DMS153 treated with DMSO at 0.1 percent for 48 hours (cell line): ENCODE data around the gene KLF12.
A peak's percentile ranks its signal among the peaks of the same experiment; 100 is the strongest.

Source experiments
- DNase-seq: peaks from one replicate; lab custom pipeline; 2025; ENCODE audit not compliant: unreplicated experiment; lab: John Stamatoyannopoulos, UW

Gene KLF12

GRCh38 chr13:74135326-74136083, 1.3 kb upstream of the KLF12 start:
- DNase-seq, result peak; percentile 53

DNA sequence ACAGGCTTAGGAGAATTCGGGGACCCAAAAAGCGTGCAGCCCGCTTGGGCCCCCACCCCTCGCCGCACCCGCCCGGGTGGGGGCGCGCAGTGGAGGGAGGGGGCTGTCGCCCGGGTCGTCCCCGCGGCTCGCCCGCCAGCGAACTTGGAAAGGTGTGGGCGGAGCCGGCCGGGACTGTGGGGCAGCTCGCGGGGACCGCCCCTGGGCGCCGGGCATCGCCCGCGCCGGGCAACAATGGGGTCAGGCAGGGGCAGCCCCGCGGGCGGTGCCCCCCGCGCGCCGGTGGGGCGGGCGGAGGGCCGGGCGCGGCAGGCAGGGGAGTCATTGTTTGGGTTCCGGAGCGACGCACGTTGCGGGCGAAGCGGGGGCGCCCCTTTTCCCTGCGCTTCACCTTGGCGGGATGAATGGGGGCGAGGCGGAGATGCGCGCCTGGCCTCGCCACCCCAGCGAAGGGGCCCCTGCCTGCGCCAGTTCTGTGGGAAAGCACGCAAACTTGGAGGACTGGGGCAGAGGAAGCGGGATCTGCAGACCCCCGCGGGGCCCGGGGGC, 647 bp upstream of the KLF12 start:
- DNase-seq, result peak; percentile 52

GRCh38 chr13:74133657-74134201, 475 bp downstream of the KLF12 start:
- DNase-seq, result peak; percentile 47

DNA sequence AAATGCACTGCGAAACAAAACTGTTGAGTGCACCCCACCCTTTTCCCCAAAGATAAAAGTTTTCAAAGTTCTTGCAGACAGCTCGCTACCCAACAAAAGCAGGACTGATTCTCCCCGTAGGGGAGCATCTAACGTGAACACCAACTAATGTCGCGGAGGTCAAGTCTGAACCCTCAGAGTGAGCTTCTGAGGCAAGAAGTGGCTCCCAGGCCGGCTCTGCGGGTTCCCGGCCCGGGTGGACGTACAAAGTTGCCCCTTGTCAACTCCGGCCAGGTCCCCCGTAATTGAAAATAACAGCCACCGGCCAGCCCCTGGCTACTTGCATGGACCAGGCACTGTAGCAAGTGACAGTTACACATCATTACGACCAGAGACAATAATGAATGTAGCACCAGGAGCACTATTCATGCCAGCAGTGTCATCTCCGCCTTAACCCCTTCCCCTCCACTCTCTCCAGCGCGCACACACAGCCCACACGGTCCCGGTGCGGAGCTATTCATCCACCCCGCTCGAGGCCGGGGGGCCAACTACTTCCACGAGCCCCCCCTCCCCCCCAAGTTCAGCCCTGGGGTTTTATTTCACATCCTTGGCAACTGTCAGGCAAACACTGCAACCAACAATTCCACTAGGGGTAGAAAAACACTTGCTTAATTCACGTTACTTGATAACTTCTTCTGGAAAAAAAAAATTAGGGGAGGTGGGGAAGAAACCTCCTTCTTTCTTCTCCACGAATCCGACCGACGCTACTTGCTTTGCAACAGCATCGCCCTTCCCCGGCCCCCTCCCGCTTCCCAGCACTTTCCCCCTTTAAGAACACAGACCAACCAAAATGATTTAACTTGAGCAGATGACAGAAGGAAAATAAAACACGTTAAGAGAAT, 1.2 kb downstream of the KLF12 start:
- no peak for DNase-seq

GRCh38 chr13:74132152-74132775, 1.9 kb downstream of the KLF12 start:
- peak; percentile 25 for DNase-seq

DNA sequence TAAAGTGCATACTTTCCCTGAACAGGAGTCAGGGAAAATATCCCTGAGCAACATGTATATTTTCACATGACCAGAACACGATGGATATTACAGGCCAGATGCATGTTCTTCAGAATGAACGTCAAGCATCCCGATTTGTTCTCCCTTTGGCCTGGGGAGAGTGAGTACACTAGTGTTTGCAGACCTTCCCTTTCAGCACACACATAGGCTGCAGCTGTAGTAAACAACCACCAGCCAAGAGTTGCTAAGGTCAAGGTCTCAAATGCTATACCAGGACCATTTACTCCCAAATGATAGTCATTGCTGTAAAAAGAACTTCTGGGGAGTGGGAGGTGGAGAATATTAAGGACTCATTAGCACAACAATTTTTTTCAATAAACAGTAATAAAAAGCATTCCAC, 3.0 kb downstream of the KLF12 start:
- no peak for DNase-seq

DNA sequence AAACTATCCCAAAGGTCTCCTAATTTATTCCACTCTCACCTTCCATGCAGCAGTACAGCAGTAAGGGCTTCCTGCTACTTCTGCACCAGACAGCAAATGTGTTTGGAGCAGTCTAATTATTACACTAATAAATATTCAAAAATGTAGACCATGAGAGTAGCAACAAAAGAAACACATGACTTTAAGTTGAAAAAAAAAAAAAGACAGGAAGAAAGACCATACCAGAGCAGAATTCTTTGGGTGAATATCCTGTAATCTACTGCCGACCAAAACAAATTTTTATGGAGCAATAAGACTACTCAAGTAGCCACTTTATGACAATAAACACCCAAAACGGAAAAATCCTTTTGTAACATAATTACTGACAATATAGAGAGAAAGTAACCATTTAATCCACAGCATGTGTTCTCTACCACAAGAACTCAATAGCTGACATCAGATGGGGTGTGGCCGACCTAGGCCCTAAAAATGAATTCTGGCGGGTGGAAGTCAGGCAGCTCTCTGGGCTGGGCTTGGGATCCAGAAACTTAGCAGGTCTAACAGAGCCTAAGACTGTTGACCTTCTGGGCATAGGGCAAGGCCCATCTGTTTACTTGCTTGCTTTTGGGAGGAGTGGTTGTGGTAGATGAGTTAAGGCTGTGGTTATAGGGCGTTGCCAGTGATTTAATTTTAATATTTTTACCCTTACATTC, 4.6 kb downstream of the KLF12 start:
- DNase-seq, result no peak

- DNase-seq, result no peak
These were observed 5.9 kb downstream of the KLF12 start for GRCh38 chr13:74128156-74128767.

DNA sequence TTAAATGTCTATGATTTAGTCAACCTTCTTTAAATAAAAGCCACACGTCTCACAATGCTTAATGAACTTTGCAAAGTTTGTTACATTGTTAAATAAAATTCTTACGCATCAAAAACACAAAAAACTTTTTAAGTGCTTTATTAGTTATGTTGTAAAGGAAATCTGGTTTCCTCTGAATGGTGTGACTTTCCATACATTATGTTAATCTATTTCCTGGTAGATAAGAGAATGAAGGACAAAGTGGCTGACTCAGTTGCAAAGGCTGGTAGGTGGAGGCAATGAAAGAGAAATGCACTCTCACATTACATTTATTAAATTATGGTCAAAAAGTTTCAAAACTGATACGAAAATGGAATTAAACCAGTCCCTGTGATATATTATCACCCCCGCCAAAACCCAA, 15.9 kb downstream of the KLF12 start:
- no peak for DNase-seq

DNA sequence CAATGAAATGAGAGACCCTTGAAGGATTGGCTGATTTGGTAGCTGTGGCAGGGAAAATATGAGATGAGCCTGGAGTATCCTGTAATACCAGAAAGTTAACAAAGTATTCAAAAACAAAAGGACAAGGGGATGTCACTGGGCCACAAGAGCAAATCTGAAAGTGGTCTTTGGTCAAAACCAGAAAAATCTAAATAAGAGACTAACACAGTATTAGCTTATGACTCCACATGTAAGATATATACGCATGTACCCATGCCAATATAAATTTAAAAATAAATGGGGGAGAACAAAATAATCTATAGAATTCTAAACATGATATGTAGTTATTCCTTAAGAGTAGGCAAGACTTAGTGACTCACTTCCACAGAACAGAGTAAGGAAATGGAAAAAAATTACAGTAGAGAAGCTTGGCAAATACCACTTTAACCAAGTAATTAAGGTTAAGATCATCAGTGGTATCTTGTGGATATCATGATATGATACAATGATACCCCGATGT, 16.9 kb downstream of the KLF12 start:
- DNase-seq, result no peak

DNA sequence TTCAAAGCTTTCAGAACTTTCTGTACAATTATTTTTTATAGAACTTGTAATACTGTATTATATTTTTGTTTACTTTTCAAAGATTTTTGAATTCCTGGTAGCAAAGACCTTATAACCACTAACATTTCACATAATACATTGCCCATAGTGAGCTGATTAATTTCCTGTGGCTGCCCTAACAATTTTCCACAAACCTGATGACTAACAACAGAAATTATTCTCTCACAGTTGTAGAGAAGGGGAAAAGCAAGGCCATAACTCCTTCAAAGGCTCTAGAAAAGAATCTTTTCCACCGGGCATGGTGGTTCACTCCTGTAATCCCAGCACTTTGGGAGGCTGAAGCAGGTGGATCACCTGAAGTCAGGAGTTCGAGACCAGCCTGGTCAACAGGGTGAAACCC, 19.1 kb downstream of the KLF12 start:
- DNase-seq, result no peak

GRCh38 chr13:74114641-74115040, 19.6 kb downstream of the KLF12 start:
- no peak for DNase-seq

DNA sequence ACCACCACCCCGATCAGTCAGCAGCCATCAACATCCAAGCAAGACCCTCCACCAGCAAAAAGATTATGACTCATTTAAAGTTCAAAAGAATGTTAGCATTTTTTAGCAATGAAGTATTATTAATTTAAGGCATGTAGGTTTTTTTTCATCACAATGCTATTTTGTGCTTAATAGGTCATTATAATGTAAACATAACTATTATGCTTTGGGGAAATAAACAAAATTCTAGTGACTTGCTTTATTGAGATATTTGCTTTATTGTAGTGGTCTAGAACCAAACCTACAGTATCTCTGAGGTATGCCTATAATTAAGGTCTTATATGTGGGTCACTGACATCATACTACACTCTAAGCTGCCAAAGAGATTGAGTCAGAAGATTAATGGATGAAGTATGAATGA, 20.0 kb downstream of the KLF12 start:
- DNase-seq, result no peak

DNA sequence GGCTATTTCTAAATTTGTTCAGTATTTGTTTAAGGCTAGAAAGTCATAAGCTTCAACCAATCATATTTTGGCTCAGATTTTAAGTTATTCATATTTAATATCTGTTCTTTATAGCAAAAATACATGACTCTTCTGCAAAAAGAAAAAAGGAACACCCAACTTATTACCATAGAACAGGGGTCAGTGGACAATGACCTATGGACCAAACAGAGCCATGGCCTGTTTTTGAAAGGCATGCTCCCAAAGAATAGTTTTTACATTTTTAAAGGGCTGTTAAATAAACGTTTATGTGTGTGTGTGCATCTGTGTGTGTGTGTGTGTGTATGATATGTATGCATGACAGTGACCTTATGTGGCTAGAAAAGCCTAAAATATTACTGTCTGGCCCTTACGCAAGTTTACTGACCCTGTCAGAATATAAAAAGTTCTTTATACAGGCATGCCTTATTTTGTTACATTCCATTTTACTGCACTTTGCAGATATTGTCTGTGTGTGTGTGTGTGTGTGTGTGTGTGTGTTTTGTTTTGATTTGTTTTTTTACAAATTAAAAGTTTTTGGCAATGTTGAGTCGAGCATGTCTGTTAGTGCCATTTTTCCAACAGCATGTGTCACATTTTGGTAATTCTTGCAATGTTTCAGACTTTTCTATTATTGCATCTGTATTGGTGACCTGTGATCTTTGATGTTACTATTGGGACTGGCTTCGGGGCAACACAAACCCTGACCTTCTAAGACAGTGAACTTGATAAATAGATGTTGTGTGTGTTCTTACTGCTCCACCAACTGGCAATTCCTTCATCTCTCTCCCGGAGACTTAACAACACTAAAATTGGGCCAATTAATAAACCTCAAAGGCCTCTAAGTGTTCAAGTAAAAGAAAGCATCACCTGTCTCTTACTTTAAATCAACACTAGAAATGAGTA, 22.0 kb downstream of the KLF12 start:
- no peak for DNase-seq

GRCh38 chr13:74111399-74111798, 22.8 kb downstream of the KLF12 start:
- no peak for DNase-seq

DNA sequence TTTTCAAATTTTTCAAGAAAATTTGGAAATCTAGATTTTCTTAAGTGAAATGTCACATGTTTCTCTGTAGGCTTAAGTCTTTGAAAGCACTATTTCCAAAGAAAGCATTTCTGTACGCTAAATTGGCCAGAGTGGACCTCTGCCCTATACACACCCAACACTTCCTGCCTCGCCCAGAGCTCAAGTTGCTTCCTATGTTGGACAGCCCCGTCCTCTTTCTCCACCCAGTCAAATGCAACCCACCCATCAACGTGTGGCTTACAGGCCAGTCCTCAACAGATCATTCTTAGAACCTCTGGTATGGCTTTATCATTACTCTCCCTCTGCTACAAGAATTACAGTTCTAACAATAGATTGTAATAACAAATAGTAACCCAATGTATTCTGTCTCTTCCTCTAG, 24.2 kb downstream of the KLF12 start:
- DNase-seq, result no peak

GRCh38 chr13:74107598-74107997, 26.6 kb downstream of the KLF12 start:
- DNase-seq, result no peak

GRCh38 chr13:74105871-74106270, 28.3 kb downstream of the KLF12 start:
- no peak for DNase-seq

DNA sequence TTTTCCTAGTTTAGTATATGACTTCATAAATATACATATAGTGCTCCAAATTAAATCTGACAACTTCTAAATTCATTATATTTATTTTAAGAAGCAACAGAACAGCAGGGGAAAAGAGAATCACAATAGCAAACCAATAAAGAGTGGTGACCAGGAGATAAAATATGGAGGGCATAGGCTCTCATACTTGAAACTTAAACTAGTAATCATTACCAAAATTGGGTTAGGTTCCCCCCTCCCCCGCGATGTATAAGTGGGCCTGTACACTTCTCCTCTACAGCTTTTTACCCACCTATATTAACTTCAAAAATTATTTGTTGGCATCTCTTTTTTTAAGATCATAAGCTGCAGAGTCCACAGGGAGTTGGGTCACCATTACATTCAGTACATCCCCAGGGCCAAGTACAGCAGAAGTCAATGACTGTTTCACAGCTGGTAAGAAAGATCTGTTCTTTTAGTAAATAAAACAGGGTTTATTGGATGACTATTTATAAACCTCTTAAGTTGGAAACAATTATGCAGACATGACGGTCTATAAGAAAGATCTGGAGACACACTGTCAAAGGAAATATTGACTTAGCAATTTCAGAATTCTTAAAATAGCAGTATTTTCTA, 29.4 kb downstream of the KLF12 start:
- no peak for DNase-seq
